ENCODE measurements around the gene TNFRSF8.
"Not testable (repeated sequence)": the region's sequence is repeated elsewhere in the genome, so short reads cannot be mapped to it uniquely, and the experiment has no call there.

Gene TNFRSF8

DNA sequence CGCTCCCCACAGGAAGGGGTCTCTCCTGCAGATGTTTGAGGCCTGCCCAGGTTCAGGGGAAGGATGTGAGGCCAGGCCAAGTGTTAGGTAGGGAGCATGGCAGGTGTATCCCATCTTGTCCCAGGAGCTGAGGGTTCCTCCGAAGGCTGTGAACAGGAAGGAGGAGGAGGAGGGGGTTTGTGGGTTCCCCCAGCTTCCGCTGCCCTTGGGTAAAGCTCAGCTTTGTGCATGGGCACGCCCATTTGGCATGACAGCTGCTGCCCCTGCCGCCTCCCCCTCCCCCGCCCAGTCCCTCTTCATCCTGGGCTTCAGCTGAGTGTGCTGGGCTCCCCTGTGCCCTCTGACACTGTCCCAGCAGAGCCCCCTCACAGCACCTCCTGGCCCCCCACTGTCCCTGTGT is 25.5 kb downstream of the TNFRSF8 start:
- DNase-seq, result no peak

DNA sequence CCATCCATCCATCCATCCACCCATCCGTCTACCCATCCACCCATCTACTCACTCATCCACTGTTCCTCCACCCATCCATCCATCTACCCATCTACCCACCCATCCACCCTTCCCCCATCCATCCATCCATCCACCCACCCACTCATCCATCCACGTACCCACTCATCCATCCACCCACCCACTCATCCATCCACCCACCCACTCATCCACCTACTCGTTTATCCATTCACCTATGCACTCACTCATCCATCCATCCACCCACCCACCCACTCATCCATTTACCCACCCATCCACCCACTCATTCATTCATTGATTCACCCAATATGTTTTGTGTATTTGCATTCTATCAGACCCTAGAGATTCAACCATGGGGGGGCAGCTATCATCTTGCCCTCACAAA is 27.2 kb downstream of the TNFRSF8 start:
- DNase-seq, result no peak

DNA sequence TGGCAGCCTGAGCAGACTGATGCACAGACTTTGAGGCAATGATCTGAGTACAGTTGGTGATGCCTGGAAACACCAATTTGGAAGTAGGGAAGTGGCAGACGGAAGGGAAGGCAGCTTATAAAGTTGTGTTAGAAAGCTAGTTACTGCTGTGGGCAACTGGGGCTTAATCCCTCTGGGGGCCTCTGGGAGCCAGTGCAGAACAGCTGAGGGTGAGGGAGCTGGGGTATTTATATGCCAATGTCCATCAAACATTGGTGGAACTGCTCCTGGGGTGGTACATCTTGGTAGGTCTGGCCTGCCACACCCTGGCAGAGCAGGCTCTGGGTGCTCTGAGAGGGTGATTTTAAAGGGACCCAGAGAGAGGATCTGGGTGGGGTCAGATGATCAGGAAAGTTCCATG is 28.1 kb downstream of the TNFRSF8 start:
- DNase-seq, result no peak

DNA sequence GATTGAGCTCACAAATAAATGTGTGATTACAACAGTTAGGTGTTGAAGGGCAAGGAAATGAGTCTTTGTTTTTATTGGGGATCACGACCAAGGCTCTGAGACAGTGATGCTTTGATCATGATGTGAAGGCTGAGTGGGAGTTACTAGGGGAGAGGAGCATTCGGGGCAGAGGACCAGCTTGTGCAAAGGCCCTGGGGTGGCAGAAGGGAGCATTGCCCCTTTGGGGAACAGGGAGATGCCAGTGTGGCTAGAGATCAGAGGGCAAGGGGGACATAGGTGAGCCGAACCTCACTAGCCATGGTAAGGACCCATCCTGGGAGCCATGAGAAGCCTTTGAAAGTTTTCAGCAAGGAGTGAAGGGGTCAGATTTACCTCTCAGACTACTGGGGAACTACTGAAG is 31.1 kb downstream of the TNFRSF8 start:
- DNase-seq, result no peak

DNA sequence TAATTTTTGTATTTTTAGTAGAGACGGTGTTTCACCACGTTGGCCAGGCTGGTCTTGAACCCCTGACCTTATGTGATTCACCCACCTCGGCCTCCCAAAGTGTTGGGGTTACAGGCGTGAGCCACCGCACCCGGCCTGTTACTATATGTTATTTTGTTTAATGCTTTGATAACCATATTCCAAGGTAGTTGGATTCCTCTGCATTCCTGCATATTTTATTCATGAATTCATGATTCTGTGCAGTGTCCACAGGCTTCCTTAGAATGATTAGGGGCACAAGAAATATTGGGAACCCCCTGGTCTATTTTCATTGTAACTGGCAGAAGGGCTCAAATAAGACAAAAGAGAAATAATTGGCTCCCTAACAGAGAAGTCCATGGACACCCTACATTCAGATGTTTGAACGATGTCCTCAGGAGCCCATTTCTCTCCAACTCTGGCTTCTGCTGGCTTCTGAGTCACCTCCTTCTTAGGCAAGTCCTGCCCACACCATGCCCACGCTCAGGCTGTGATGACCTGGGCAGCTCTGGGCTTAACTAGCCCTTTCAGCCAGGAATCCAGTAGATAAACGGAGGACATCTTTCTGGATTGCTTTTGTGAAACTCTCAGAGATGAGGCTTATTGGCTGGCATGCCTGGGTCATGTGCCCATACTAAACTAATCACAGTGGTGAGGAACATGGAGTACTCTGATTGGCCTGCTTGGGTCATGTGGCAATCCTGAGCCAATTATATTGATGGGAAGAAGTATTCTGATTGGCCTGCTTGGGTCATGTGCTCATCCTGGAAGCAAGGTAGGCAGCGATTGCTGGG is 32.6 kb downstream of the TNFRSF8 start:
- no peak for DNase-seq

- no peak for DNase-seq
Observed at GRCh38 chr1:12096615-12097014, 33.5 kb downstream of the TNFRSF8 start.

- no peak for DNase-seq
Observed at GRCh38 chr1:12097321-12097720, 34.2 kb downstream of the TNFRSF8 start.

DNA sequence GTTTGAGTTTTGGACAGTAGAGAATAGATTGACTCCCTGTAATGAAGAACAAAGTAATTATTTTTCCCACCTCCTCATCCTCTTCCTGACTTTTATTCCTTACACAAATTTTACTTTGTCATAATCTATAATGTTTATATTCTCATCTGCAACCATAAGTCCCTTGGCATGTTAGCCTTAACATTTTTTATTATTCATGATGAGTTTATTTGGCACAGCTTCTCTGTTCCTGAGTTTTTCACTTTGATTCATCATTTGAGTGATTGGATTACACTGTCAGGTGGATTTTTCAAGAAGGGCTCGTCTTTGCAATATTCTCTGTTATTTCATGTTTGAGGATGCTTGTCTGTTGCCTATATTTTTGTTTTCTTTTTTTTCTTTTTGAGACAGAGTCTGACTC is 35.7 kb downstream of the TNFRSF8 start:
- no peak for DNase-seq

GRCh38 chr1:12099610-12100009 is 36.5 kb downstream of the TNFRSF8 start:
- DNase-seq, result no peak

GRCh38 chr1:12100071-12100470 is 37.0 kb downstream of the TNFRSF8 start:
- DNase-seq, result no peak

DNA sequence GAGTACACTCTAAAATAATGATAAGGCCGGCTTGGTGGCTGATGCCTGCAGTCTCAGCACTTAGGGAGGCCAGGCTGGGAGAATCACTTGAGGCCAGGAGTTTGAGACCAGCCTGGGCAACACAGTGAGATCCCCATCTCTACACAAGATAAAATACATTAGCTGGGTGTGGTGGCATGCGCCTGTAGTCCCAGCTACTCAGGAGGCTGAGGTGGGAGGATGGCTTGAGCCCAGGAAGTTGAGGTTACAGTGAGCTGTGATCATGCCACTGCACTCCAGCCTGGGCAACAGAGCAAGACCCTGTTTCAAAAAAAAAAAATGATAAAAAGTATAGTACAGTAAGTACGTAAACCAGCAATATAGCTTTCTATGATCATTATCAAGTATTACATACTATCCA is 38.0 kb downstream of the TNFRSF8 start:
- DNase-seq, result not testable (repeated sequence)

DNA sequence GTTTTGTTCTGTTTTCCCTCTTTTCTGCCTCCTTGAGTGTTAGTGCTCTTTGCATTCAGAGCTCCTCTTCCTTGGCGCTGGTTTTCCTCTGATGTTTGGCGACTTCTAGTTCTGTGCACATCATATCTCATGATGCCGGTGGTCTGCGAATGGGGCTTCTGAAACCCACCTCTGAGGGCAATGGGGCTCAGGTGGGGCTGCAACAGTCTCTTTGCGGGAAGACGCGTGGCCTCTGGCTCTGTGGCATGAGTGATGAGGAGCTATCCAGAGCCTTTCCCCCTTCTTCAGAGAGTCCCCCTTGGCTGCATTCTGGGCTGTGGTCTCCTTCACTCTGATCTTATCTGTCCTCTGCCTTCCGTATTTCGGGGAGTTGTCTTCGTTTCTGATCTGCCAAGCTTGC is 39.0 kb downstream of the TNFRSF8 start:
- DNase-seq, result no peak

- no peak for DNase-seq
Observed at GRCh38 chr1:12104417-12104816, 41.3 kb downstream of the TNFRSF8 start.

GRCh38 chr1:12106153-12106552 is 43.0 kb downstream of the TNFRSF8 start:
- DNase-seq, result no peak

DNA sequence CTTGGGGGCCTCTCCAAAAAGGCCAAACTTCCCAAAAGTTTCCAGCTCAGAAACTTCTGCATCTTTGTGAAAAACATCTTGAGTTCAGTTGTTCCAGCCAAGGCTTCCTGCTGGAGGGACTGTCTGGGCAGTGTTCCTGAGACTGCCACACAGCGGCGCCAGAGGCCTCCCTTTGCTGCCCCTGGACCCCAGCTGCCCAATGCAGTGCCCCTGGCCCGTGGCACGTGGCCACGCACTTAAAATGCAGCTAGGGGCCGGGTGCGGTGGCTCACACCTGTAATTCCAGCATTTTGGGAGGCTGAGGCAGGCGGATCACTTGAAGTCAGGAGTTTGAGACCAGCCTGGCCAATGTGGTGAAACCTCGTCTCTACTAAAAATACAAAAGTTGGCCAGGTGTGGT is 43.8 kb downstream of the TNFRSF8 start:
- DNase-seq, result not testable (repeated sequence)

- DNase-seq, result no peak
Observed at GRCh38 chr1:12107718-12108117, 44.6 kb downstream of the TNFRSF8 start.

GRCh38 chr1:12109901-12110300 is 46.8 kb downstream of the TNFRSF8 start:
- DNase-seq, result no peak

- no peak for DNase-seq
Observed at GRCh38 chr1:12111741-12112140, 48.6 kb downstream of the TNFRSF8 start.

GRCh38 chr1:12112711-12113161 is 49.6 kb downstream of the TNFRSF8 start:
- no peak for DNase-seq

- DNase-seq, result no peak
Observed at GRCh38 chr1:12113433-12114339, 50.6 kb downstream of the TNFRSF8 start.

DNA sequence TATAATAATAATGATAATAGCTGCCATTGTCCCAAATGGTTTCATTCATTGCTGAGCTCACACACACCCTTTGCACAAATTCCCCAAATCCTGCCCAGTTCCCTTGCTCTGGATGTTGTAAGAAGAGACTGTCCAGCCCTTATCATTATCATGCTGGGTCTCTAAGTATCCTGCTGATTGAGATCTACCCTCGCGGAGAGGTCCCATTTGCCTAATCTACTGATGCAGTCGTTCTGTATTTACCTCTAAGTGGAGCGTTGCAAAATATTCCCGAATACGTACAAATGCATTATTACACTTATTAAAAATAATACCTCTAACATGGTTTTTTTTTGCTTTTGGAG is 51.2 kb downstream of the TNFRSF8 start:
- DNase-seq, result no peak

- no peak for DNase-seq
Observed at GRCh38 chr1:12114916-12115315, 51.8 kb downstream of the TNFRSF8 start.

GRCh38 chr1:12121212-12122003 is 58.3 kb downstream of the TNFRSF8 start:
- DNase-seq, result no peak
